HG03565 (cell line): ENCODE results near the gene CD164.
A peak's percentile ranks its signal among the peaks of the same experiment; 100 is the strongest.
"Not testable (repeated sequence)": the region's sequence is repeated elsewhere in the genome, so short reads cannot be mapped to it uniquely, and the experiment has no call there.

Experiments
- ATAC-seq: cut with Tn5 transposase; IDR thresholded peaks from one replicate; pipeline ENCODE4 v1.9.1; 2021; ENCODE audit warnings: mild to moderate bottlenecking, moderate library complexity; ENCODE audit not compliant: unreplicated experiment

The CD164 gene

DNA sequence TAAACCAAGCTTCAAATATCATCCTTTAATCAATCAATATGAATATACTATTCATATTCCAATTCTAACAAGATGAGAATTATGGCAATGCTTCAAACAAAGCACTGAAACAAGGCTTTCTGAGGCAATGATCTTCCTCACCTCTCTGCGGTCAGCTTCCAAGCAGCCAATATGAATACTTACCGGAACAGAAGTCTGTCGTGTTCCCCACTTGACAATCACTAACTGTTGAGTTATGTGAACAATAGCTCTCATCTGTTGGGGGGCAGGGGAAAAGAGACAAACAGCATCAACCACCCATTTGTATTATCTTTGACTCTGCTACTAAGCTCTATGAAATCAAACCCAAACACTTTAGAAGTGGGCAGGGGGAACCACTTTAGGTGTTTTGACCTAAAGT, 4.5 kb downstream of the CD164 start:
- no peak for ATAC-seq

DNA sequence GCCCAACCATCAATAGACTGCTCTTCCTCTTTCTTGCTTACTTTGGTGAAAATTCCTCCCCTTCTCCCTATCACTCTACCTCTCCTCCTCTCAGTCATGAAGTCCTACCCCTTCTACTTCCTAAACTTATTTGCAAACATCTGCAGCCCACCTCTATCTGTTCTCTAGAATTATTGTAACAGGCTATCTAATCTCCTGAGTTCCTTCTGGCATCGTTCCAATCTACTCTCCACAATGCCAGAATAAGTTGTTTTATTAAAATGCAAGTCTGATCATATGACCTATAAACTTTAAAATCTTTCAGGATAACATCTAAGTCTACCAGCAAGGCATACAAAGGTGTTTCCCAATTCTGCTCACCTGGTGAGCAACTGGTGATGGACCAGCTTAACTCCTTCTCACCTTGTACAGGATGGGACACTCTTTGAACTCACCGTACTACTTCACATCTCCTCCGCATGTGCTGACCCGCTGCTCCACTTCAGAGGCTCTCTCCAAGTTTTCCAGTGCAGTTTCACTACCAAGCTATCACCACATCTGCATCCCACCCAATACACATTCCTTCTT, 7.9 kb downstream of the CD164 start:
- ATAC-seq, result no peak

DNA sequence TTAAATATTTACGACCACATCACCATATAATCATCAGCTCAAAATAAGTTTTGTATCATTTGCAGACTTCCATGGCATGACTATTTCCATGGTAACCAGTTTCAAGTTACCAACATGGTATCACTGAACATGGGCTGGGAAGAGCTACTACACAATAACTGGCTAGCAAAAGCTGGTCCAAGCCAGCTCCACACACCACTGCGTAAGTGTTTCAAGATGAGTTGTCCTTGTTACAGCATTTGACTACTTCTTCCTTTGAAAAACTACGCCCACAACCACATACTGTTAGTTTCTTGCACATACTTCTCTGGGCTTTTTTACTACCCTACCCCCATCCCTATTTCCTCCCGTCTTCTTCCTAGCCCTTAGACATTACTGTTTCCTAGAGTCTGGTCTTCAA, 8.5 kb downstream of the CD164 start:
- peak; percentile 93 for ATAC-seq

DNA sequence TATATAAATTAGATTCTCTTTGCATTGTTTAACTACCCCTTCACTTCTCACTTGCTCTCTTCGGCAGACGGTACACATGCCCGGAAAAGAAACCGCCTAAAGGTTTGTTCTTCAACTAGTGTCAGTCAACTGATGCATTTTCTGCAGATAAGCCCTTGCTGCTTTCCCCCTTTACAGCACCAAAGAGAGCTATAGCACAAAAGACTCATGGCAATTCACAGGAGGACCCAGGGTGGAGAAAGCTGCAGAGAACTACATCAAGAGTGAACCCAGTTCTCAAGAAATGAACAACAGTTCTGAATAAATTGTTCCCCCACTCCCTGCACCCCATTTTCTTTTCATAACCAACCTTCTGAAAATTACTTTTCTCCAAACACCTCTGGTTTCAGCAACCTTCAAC, 8.9 kb downstream of the CD164 start:
- no peak for ATAC-seq

DNA sequence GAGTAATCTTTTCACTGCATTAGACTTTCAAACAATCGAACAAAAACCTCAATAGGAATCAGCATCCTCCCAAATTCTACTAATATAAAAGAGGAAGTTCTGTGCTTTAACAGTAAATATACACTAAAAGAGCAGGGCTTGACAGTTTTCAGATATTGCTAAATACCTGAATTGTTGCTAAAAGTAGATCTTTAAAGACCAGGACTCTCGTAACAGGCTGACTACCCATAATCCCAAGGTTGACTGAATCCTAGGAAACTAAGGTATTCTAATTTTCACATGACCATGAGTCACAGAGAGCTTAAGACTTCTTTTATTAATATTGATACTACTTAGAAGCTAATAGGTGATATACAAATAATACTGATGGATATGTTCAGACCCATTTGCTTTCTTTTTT, 10.1 kb downstream of the CD164 start:
- no peak for ATAC-seq

DNA sequence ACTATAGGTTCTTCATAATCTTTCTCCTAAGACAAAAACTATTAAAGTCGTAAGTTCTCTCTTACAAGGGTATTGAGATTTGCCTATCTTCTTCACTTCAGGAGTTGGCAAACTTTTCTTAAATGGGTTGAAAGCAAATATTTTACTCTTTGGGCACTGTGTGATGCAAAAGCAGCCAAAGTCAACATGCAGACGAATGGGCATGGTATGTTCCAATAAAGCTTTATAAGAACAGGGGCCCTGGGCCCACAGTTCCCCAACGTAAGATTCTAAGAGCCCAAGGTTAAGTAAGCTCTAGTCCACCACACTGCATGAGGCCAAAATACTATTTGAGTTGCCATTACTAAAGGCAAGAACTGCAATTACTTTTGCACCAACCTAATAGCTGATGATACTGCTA, 11.5 kb downstream of the CD164 start:
- no peak for ATAC-seq

DNA sequence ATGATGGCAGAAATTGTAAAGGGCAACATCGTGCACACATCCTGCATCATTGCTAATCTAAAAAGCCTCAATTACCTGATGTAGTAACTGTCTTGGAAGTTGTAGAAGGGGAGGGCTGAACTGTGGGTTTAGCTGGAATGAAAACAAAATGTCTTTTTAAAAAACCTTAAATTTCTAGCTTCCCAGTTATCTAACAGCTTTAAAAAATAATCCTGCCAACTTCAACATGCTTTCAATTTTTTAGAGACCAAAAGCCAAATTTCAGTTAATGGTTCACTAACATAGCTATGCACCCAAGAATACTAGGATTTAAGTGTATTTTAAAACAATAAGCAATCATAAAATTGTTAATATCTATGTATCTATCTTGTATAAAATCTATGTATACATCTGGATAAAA, 11.9 kb downstream of the CD164 start:
- no peak for ATAC-seq

DNA sequence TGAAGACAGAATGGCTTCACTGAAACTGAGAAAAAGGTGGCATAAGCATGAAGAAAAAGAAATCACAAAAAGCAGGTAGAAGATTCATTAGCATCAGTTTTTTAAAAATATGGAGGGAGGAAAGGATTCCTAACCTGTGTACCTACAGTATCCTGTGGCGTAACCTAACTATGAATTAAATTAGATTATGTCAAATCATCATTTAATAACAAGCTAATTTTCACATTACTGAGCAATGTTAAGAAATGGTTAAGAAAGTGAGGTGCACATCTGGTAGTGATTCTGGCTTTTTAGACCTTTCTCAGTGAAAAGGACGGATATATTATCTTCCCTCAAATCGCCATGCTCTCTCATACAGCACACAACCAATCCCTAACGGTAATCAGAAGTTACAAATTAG, 12.5 kb downstream of the CD164 start:
- no peak for ATAC-seq

DNA sequence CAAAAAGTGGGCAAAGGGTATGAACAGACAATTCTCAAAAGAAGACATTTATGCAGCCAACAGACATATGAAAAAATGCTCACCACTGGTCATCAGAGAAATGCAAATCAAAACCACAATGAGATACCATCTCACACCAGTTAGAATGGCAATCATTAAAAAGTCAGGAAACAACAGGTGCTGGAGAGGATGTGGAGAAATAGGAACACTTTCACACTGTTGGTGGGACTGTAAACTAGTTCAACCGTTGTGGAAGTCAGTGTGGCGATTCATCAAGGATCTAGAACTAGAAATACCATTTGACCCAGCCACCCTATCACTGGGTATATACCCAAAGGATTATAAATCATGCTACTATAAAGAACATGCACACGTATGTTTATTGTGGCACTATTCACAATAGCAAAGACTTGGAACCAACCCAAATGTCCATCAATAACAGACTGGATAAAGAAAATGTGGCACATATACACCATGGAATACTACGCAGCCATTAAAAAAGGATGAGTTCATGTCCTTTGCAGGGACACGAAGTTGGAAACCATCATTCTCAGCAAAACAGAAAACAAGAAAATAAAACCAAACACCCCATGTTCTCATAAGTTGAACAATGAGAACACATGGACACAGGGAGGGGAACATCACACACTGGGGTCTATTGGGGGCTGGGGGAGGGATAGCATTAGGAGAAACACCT, 17.7 kb downstream of the CD164 start:
- ATAC-seq, result not testable (repeated sequence)

DNA sequence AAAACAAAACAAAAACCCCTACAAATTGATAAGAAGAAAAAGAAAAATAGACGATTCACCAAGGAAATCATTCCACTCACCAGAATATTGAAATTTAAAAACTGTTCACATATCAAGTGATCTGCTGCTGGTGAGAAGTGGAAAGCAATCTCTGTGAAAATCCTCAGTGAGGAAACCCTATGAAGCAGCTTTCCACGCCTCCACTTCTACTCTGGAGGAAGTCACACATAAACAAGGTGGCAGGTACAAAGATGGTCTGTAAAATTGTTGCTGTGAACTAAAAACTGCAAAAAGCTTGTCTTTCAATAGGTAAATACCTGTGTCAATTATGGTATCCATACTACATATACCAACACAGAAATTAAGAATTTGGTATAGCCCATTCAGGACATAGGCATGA, 18.5 kb downstream of the CD164 start:
- ATAC-seq, result no peak

DNA sequence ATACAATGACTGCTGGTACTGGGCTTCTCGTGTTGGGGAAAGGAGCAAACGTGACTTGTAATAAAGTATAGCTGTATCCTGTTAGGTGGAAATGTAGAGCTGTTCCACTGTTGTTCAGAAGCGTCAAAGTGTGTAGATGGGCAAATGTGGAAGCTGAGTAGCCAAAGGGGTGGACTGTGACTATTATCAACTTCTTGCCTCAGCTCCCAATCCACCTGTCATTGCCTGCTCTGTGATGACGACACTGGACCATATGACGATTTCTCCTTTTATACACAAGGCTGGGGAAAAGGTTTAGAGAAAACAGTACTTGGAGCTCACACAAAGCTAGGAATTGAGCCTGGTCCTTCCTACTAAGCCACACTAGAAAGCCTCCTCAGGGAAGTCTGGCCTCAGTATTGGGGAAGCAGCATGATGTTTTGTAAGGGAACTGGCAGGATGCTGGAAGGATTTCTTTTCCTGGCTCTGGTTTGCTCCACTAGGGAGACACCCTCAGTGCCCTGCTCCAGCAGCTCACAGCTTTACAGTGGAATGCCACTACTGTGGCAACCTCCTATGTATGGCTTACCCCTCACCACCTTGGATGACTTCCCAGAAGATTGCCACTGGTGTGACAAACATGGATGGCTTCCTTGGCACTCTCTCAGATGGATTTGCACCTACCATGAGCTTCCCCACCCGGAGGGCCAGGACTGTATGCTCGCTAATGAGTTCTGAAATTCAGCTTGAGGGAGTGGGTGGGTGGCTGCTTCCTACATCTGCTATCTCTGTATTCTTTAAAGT, 20.0 kb downstream of the CD164 start:
- no peak for ATAC-seq

DNA sequence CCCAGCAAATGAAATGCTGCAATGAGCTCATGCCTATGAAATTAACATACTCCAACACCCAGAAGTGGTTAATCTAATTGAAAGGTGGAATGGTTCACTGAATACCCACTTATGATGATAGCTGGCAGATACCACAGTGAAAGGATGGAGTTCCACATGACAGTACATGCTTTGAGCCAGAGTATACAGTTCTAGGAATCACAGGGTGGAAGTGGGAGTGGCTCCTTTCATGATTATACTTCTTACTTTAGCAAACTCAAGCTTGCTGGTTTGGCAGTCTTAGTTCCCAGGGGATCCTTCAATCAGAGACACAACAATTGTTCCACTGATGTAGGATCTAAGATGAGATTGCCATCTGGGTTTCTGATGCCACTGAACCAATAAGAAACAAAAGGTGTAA, 21.5 kb downstream of the CD164 start:
- no peak for ATAC-seq

DNA sequence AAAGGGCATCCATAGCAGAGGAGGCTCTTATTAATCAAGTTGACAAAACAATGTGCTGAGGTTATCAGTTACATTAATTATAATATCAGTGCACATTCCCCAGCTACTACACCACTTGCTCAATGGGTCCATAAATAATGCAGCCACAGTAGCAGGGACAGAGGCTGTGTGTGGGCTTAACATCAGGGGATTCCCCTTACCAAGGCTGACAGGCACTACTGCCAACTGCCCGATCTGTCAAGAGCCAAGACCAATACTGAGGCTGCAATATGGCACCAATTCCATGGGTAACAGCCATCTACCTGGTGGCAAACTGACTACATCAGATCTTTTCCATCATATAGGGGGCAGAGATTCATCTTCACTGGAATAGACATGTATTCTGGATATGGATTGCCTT, 22.0 kb downstream of the CD164 start:
- no peak for ATAC-seq

DNA sequence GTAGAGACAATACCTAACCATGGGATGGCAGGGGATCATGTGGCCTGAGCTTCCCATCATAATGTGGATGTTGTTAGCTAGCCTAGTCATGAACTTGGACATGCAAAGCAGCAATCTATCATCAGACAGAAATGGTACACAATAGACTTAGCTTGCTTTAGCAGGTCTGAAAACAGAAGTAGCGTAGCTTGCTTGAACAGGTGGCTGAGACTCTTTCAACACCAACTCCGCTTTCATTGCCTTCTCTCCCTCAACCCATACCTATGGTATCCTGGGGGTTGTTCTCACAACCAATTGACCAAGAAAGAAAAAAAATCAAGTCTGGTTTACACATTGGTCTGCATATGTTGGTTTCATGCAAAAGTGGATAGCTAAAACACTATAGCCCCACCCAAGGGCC, 23.0 kb downstream of the CD164 start:
- no peak for ATAC-seq

DNA sequence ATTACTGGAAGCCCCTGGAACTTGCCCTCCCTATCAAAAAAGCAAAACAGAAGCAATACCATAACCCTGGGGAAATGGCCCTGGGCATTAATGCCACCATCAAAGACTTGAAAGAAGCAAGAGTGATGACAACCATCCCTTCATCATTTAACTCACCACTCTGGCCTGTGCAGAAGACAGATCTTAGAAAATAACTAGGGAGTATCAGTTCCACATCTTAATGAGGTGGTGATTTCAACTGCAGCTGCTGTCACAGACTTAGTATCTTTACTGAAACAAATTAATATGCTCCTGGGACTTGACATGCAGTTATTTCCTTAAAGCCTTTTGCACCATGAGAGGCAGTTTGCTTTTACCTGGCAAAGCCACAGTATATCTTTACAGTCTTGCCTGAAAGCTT, 24.1 kb downstream of the CD164 start:
- ATAC-seq, result no peak

DNA sequence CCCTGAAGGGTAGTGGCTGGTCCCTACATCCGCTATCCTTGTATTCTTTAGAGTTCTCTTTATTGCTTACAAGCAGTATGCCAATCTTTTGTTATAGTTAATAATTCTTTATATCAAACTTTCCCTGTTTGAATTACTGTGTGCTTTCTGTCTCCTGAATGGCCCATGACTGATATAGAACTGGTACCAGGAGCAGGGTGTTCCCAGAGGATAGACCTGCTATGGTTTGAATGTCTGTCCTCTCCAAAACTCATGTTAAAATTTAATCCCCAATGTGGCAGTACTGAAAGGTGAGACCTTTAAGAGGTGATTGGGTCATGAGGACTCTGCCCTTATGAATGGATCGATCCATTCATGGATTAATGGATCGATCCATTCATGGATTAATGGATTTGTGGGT, 26.0 kb downstream of the CD164 start:
- ATAC-seq, result no peak

DNA sequence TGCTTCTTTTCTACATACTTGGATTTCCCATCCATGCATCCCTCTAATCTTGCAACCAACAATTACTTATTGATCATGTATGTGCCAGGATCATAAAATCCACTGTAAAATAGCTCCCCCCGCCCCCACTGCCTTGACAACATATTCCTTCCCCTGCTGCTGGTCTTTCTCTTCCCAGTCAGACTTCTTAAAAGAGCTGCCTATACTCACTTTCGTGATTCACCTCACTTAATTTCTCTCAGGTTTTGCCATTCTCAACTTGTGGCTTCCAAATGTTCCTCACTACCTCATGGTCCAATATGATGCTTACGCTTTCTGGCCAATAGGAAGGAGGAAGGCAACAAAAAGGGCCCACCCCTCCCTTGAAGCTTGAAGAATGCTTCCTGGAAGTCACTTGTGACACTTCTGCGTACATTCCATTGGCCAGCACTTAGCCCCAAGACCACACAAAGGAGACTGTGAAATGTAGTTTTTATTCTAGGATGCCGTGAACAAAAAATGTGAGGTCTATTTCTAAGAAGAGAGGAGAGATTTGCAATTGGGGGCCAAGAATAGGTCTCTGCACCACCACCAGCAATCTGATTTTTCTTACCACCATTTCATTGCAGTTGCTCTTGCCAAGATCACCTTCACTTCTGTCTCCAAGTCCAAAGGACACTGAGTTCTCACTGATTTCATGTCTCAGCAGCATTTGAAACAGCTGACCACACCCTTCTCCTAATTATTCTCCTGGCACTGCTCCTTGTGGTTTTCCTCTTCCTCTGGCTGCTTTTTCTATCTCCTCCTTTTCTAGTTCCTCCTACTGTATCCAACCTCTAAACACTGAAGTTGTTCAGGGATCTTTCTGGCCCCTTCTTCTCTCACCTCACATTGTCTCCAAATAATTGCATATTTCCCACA, 30.8 kb downstream of the CD164 start:
- ATAC-seq, result no peak

DNA sequence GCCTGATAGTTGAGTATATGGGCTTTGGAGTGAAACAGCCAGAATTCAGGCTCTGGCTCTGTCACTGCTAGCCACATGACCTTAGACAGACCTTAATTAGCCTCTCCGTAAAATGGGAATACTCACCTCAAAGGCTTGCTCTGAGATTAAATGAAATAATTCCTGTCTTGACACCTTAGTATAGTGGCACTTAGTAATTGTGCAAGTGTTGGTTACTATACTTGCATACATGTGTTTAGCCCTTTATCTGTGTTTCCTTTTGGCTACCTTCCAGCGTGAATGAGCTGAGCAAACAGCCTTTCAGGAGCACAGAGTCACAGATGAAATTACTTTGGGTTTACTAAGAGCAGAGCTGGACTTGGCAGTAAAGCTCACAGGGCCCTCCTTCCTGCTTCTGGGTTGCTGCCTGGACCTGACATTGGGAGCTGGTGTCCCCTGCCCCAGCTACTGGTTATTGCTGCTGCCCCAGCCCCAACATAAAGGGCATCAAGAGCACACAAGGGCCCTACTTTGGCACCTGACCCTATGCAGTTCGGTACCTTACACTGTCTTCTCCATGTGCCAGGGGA, 32.8 kb downstream of the CD164 start:
- no peak for ATAC-seq

DNA sequence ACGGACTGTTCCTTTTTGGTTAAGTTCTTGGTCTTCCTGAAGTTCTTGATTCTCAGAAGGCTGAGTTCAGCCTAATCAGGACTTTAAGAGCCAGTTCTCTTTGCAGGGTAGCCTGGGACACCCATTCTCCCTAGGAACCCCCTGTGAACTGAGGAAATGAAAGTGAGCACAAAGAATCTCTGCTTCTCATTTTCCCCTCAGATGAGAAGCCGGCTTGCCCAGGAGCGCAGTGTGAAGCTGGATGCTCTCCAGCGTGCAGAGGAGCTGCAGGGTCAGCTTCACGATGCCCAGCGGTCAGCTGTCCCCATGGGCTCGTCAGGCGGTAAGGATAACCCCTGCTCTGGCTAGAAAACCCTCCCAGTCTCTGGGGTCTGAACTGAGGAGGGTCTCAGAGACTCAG, 34.0 kb downstream of the CD164 start:
- no peak for ATAC-seq

DNA sequence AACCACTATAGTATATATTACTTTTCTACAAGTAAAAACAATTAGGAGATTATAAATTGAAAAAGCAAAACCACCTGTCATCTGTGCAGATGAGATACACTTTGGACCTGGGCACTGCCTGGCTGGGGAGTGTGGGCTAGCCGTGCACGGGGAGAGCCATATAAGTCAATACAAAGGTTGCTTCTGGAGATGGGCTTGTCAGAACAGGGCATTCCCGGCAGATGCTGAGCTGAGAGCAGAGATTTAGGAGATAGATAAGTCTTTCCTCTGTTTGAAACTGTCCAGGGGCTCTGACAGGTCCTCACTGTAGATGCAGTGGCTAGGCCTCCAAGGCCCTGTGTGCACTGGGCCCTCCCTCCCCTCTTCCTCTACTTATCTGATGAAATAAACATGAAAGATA, 34.5 kb downstream of the CD164 start:
- ATAC-seq, result no peak

DNA sequence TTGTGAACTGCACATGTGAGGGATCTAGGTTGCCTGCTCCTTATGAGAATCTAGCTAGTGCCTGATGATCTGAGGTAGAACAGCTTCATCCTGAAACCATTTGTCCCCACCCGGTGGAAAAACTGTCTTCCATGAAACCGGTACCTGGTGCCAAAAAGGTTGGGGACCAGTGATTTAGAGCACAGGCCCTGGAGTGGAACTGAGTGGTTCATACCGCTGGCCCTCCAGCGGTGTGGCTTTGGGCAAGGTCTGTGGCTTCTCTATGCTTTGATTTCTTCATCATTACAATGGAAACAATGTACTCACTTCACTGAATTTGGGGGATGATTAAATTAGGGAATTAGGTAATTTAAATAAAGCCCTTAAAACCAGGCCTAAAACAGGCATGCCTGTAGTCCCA, 36.3 kb downstream of the CD164 start:
- ATAC-seq, result no peak
